Keratinocyte (primary cell): ENCODE results near the gene ZNF212. TPM values are rescaled to one million over a fixed set of nuclear protein-coding genes. Genes with fewer than 3 reads are reported as not detected.

Experiments used
- DNase-seq: peaks from one replicate; pipeline ENCODE4 v3.0.0-alpha.2; 2011; ENCODE audit warnings: low read depth, missing footprints, low spot score
- FAIRE-seq: peaks from 2 replicates; lab custom pipeline; 2011; peaks lifted over from hg19 to GRCh38; lab: Jason Lieb, UNC
- H2AFZ ChIP-seq: 2 replicates; pipeline ENCODE4 v1.6.0; 2012; ENCODE audit warnings: low read length, control low read depth, inconsistent platforms; ENCODE audit not compliant: control insufficient read depth
- H3K27ac ChIP-seq: 2 replicates; pipeline ENCODE4 v1.5.1; 2011; ENCODE audit warnings: low read length; ENCODE audit not compliant: control insufficient read depth, insufficient read depth
- H3K27me3 ChIP-seq: 3 replicates; pipeline ENCODE4 v1.6.0; 2011; ENCODE audit warnings: low read length; ENCODE audit not compliant: control insufficient read depth, insufficient read depth; ENCODE audit errors: extremely low read depth
- H3K36me3 ChIP-seq, 2 experiments: 2 replicates in 1 of 2; 3 replicates in 1 of 2; pipeline ENCODE4 v1.5.1; 2011; ENCODE audit warnings: low read length in 2 of 2, mild to moderate bottlenecking in 1 of 2; ENCODE audit not compliant: control insufficient read depth in 2 of 2, insufficient read depth in 2 of 2; ENCODE audit errors: extremely low read depth in 1 of 2
- H3K4me1 ChIP-seq: 3 replicates; pipeline ENCODE4 v1.5.1; 2011; ENCODE audit warnings: low read length; ENCODE audit not compliant: control insufficient read depth, insufficient read depth; ENCODE audit errors: extremely low read depth
- H3K4me2 ChIP-seq: 3 replicates; pipeline ENCODE4 v1.6.0; 2011; ENCODE audit warnings: low read depth, low read length; ENCODE audit not compliant: control insufficient read depth, insufficient read depth; ENCODE audit errors: extremely low read depth
- H3K4me3 ChIP-seq, 3 experiments: fragments of 200-600 bp in 1 of 3; sonication (generic) in 1 of 3; 2 replicates in 2 of 3; 3 replicates in 1 of 3; pipeline ENCODE4 v1.5.1; 2011 to 2016; ENCODE audit warnings: low read length in 3 of 3, mild to moderate bottlenecking in 3 of 3, control low read depth in 2 of 3, inconsistent platforms in 1 of 3, low read depth in 1 of 3, mixed read lengths in 1 of 3, mixed run types in 1 of 3, moderate library complexity in 1 of 3; ENCODE audit not compliant: control insufficient read depth in 2 of 3, insufficient read depth in 2 of 3; ENCODE audit errors: extremely low read depth in 1 of 3
- H3K79me2 ChIP-seq: 2 replicates; pipeline ENCODE4 v1.6.0; 2012; ENCODE audit warnings: low read length; ENCODE audit not compliant: control insufficient read depth, insufficient read depth
- H3K9ac ChIP-seq: 3 replicates; pipeline ENCODE4 v1.6.0; 2011; ENCODE audit warnings: low read length; ENCODE audit not compliant: control insufficient read depth, insufficient read depth; ENCODE audit errors: extremely low read depth
- H3K9me1 ChIP-seq: 3 replicates; pipeline ENCODE4 v1.6.0; 2011; ENCODE audit warnings: low read length; ENCODE audit not compliant: control insufficient read depth, insufficient read depth; ENCODE audit errors: extremely low read depth
- H3K9me3 ChIP-seq: 2 replicates; pipeline ENCODE4 v1.5.1; 2012; ENCODE audit warnings: low read depth, low read length; ENCODE audit not compliant: control insufficient read depth
- H4K20me1 ChIP-seq: 3 replicates; pipeline ENCODE4 v1.6.0; 2011; ENCODE audit warnings: low read length; ENCODE audit not compliant: control insufficient read depth, insufficient read depth; ENCODE audit errors: extremely low read depth
- EZH2 ChIP-seq: IDR thresholded peaks from one replicate; pipeline ENCODE4 v1.6.1; 2012; ENCODE audit warnings: inconsistent platforms, mild to moderate bottlenecking, low read length, moderate library complexity
- dilution Hi-C: fragments of 300-500 bp; cut with MboI; formaldehyde crosslinking; loops from one replicate; pipeline ENCODE4 v1.7.0; 2020; ENCODE audit warnings: low sequenced_read_pairs; ENCODE audit not compliant: extremely low pct_ligation_motif_present
- polyA plus RNA-seq, 5 experiments: library from polyadenylated mRNA; depleted of rRNA in 3 of 5; stranded (reverse) in 3 of 5; stranded (forward) in 1 of 5; unstranded in 1 of 5; fragments of >200 nt; gene quantifications; 1 replicate in 1 of 5; 2 replicates in 3 of 5; 3 replicates in 1 of 5; pipeline versions ENCODE4 v1.2.1 to v1.2.3, GENCODE V29; 2011 to 2012; ENCODE audit warnings: missing spikeins in 2 of 5, low read depth in 1 of 5, low replicate concordance in 1 of 5
- TF ChIP-seq, protein P1 (sequence below), 3 experiments: IDR thresholded peaks in 1 of 3; conservative IDR thresholded peaks in 1 of 3; optimal IDR thresholded peaks in 1 of 3; 2 replicates in 2 of 3; 3 replicates in 1 of 3; pipeline versions ENCODE3 to v1.5.1; 2011; ENCODE audit warnings: low read length in 3 of 3, mild to moderate bottlenecking in 3 of 3, moderate library complexity in 2 of 3, control low read depth in 1 of 3, inconsistent platforms in 1 of 3; ENCODE audit not compliant: insufficient read depth in 2 of 3; ENCODE audit errors: extremely low read depth in 1 of 3

The ZNF212 gene
- polyA plus RNA-seq, 1 donor (not counting 4 experiments of a cell fraction or from before 2014, with no cell fraction given) = 3.8 TPM

DNA sequence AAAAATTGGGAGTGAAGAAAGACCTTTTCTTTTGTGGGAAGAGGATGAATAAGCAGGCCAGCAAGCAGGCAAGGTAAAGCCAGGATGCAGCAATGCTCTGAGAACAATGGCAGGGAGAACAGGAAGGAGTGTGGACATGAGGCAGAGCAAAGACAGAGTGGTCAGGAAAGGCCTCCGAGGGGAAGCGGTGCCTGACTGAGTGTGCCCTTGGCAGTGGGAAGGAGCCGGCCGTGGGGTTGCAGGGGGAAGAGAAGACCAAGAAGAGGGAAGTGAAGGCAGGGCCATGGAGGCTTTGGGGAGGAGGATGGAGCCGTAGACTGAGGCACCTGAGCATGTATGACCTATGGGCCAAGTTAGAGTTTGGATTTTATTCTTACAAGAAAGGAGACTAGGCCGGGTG is 21.9 kb upstream of the ZNF212 start:
- Histone ChIP-seq H3K4me3 (no peak overlapping the region), H2AFZ (no peak overlapping the region), H3K79me2 (peaks cover 3% of the 10 kb centered on the region), H3K27me3 (no peaks in the 10 kb centered on the region), H3K36me3 (peaks cover 47 to 50% of the 10 kb centered on the region in 2 experiments), H3K27ac (no peak overlapping the region), H3K4me1 (peaks cover 12% of the 10 kb centered on the region), H3K9ac (no peak overlapping the region), H3K9me3 (no peaks in the 10 kb centered on the region), H3K9me1 (no peaks in the 10 kb centered on the region), H3K4me2 (no peak overlapping the region), H4K20me1 (no peaks in the 10 kb centered on the region)
- TF ChIP-seq, protein P1, sequence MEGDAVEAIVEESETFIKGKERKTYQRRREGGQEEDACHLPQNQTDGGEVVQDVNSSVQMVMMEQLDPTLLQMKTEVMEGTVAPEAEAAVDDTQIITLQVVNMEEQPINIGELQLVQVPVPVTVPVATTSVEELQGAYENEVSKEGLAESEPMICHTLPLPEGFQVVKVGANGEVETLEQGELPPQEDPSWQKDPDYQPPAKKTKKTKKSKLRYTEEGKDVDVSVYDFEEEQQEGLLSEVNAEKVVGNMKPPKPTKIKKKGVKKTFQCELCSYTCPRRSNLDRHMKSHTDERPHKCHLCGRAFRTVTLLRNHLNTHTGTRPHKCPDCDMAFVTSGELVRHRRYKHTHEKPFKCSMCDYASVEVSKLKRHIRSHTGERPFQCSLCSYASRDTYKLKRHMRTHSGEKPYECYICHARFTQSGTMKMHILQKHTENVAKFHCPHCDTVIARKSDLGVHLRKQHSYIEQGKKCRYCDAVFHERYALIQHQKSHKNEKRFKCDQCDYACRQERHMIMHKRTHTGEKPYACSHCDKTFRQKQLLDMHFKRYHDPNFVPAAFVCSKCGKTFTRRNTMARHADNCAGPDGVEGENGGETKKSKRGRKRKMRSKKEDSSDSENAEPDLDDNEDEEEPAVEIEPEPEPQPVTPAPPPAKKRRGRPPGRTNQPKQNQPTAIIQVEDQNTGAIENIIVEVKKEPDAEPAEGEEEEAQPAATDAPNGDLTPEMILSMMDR (optimal IDR thresholded peaks at IDR 0.05 in 1 of 3, IDR thresholded peaks at IDR 0.05 in 1 of 3, conservative IDR thresholded peaks at IDR 0.05 in 1 of 3; ENCODE audit: extremely low read depth in 1 of 3, insufficient read depth in 2 of 3, low read length in 3 of 3) = no peak
- TF ChIP-seq EZH2 = no peak
- FAIRE-seq (no peak), DNase-seq (no peak)
- dilution Hi-C loops = no loop called here

DNA sequence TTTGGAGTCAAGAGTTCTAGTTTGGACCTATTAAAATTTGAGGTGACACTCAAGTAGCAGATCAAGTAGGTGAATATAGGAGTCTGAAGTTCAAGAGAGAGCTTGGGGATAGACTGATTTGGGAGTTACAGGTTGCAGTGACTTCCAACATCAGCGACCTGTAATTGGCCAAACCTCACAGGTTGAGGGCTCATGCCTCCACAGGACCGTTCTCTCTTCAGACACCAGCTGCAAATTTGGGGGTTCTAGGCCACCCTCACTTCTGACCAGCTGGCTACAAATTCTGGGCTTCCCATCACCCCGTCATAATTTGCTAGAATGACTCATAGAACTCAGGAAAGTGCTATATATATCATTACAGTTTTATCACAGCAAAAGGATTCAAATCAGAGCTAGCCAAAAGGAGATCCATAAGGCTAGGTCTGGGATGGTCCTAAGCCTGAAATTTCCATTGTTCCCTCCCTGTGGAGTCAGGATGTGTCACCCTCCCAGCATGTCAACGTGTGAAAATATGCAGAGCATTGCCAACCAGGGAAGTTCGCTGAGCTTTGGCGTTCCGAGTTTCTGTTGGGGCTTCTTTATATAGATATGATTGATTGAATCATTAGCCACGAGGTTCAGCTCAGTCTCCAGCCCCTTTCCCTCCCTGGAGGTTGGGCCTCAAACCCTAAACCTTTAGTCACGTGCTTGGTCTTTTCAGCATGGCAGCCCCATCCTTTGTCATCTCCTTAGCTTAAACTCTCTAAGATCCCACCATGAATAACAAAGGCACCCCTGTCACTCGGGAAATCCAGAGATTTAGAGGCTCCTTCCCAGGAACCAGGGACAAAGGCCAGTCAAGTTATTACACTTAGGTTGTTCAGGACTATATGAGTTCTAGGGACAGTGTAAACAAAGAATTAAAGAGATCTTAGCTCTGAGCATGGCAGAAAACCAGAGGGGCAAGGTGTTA is 20.7 kb upstream of the ZNF212 start:
- no peak overlapping the region for H3K27ac ChIP-seq
- no peak overlapping the region for H3K9ac ChIP-seq
- FAIRE-seq (no peak), DNase-seq (no peak)
- no peak for TF ChIP-seq EZH2
- TF ChIP-seq, protein P1 (optimal IDR thresholded peaks at IDR 0.05 in 1 of 3, IDR thresholded peaks at IDR 0.05 in 1 of 3, conservative IDR thresholded peaks at IDR 0.05 in 1 of 3; ENCODE audit: extremely low read depth in 1 of 3, insufficient read depth in 2 of 3, low read length in 3 of 3) = no peak
- H3K79me2 ChIP-seq = peaks cover 3% of the 10 kb centered on the region
- H3K4me2 ChIP-seq = no peak overlapping the region
- peaks cover 41 to 42% of the 10 kb centered on the region in 2 experiments for H3K36me3 ChIP-seq
- H4K20me1 ChIP-seq = no peaks in the 10 kb centered on the region
- peaks cover 12% of the 10 kb centered on the region for H3K4me1 ChIP-seq
- H3K9me3 ChIP-seq = no peaks in the 10 kb centered on the region
- dilution Hi-C loops = no loop called here
- no peaks in the 10 kb centered on the region for H3K9me1 ChIP-seq
- H2AFZ ChIP-seq = no peak overlapping the region
- no peak overlapping the region for H3K4me3 ChIP-seq
- H3K27me3 ChIP-seq = no peaks in the 10 kb centered on the region
